Osteocyte (in vitro differentiated cells): ENCODE data around the gene ALS2CL. TPM values are rescaled to one million over a fixed set of nuclear protein-coding genes. Genes with fewer than 3 reads are reported as not detected.

Experiments
- DNase-seq: peaks from one replicate; pipeline ENCODE4 v3.0.0; 2021; ENCODE audit warnings: mixed read lengths; ENCODE audit not compliant: unreplicated experiment; ENCODE audit errors: extremely low spot score
- H3K27ac Mint-ChIP-seq: one replicate; pipeline ENCODE4 v1.8.0; 2021; ENCODE audit warnings: mild to moderate bottlenecking, mixed read lengths; ENCODE audit not compliant: unreplicated experiment
- H3K27me3 Mint-ChIP-seq: one replicate; pipeline ENCODE4 v1.8.0; 2021; ENCODE audit warnings: mixed read lengths; ENCODE audit not compliant: unreplicated experiment
- H3K36me3 Mint-ChIP-seq: one replicate; pipeline ENCODE4 v1.8.0; 2021; ENCODE audit warnings: mixed read lengths; ENCODE audit not compliant: unreplicated experiment
- H3K4me1 Mint-ChIP-seq: one replicate; pipeline ENCODE4 v1.8.0; 2021; ENCODE audit warnings: mixed read lengths; ENCODE audit not compliant: unreplicated experiment
- H3K4me3 Mint-ChIP-seq: one replicate; pipeline ENCODE4 v1.8.0; 2021; ENCODE audit warnings: mild to moderate bottlenecking, moderate library complexity, mixed read lengths; ENCODE audit not compliant: unreplicated experiment
- H3K9me3 Mint-ChIP-seq: one replicate; pipeline ENCODE4 v1.8.0; 2021; ENCODE audit warnings: mixed read lengths; ENCODE audit not compliant: unreplicated experiment
- total RNA-seq: library from RNA; stranded (reverse); gene quantifications from 2 replicates; pipeline ENCODE4 v1.2.1, GENCODE V29; 2021
- TF ChIP-seq, protein P1 (sequence below): fragments of 200-600 bp; sonication (generic); IDR thresholded peaks from 2 replicates; pipeline ENCODE4 v1.5.0; 2021; ENCODE audit warnings: antibody characterized with exemption, mild to moderate bottlenecking, moderate library complexity

The ALS2CL gene
- total RNA-seq, 1 donor from 2014 or later, result 0.99 TPM

DNA sequence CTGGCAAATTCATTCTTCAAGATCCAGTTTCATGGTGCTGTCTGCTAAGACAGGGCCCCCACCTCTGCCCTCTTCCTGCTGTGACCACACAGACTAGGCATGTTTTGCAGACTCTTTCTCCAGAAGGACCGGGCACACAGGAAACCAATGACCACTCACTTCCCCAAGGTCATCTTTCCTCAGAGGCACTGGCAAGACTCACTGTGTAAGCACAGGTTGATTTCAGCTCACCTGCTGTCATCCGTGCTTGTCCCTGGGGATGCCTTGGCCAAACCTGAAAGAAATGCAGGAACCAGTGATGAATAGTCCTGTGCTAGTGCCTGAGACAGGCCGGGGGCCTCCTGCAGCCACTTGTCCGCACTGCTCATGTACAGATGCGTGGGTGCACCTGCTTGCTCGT is 33.5 kb downstream of the ALS2CL start:
- Mint-ChIP-seq H3K27ac (peak overlapping the region; percentile 69), H3K4me3 (no peak overlapping the region), H3K36me3 (no peaks in the 10 kb centered on the region), H3K27me3 (peaks cover 12% of the 10 kb centered on the region), H3K4me1 (peaks cover 64% of the 10 kb centered on the region), H3K9me3 (no peaks in the 10 kb centered on the region)
- DNase-seq, result peak; percentile 57
- TF ChIP-seq, protein P1, sequence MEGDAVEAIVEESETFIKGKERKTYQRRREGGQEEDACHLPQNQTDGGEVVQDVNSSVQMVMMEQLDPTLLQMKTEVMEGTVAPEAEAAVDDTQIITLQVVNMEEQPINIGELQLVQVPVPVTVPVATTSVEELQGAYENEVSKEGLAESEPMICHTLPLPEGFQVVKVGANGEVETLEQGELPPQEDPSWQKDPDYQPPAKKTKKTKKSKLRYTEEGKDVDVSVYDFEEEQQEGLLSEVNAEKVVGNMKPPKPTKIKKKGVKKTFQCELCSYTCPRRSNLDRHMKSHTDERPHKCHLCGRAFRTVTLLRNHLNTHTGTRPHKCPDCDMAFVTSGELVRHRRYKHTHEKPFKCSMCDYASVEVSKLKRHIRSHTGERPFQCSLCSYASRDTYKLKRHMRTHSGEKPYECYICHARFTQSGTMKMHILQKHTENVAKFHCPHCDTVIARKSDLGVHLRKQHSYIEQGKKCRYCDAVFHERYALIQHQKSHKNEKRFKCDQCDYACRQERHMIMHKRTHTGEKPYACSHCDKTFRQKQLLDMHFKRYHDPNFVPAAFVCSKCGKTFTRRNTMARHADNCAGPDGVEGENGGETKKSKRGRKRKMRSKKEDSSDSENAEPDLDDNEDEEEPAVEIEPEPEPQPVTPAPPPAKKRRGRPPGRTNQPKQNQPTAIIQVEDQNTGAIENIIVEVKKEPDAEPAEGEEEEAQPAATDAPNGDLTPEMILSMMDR, result no peak

DNA sequence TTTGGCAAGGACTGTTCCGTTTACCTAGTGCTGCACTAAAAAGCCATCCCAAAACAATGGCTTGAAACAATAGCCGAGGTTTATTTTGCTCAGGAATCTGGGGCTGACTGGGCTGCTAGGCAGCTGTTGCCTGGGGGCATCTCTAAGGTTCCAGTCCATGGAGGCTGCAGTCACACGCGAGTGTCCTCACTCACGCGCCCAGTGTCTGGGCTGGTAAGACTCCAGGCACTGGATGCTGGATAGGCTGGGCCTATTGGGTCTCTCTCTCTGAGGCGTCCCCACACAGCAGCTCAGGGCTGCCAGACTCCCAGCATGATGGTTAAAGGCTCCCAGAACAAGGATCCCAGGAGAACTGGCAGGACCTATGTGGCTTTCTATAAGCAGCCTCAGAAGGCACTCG is 34.2 kb downstream of the ALS2CL start:
- Mint-ChIP-seq H3K36me3 (no peaks in the 10 kb centered on the region), H3K27ac (peak overlapping the region; percentile 69), H3K27me3 (peaks cover 14% of the 10 kb centered on the region), H3K4me3 (peak overlapping the region; percentile 15), H3K4me1 (peaks cover 64% of the 10 kb centered on the region), H3K9me3 (no peaks in the 10 kb centered on the region)
- TF ChIP-seq, protein P1, result no peak
- peak; percentile 88 for DNase-seq

DNA sequence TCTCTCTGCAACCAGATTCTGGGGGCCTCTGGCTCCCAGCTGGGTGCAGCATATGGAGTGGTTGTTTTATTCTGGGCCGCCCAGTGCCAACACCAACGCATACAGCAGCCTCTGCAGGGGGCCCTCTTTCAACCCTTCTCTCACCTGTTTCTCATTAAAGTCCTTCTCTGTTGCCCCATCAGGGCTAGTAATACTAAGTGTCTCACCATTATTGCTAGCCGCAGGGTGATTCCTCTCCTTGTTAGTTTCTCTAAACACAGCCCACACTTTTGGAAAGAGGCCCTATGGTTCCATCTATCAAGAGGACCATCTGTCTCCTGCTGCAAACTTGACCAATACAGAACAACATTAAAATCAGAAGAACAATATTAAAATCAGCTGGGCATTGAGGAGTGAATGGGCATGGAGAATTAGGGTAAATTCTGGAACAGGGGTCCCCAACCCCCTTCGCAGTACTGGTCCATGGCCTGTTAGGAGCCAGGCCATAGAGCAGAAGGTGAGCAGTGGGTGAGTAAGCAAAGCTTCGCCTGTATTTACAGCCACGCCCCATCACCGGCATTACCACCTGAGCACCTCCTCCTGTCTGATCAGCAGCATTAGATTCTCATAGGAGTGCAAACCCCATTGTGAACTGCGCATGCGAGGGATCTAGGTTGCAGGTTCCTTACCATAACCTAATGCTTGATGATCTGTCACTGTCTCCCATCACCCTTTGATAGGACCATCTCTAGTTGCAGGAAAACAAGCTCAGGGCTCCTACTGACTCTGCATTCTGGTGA is 36.5 kb downstream of the ALS2CL start:
- Mint-ChIP-seq H3K4me1 (peaks cover 47% of the 10 kb centered on the region), H3K4me3 (no peak overlapping the region), H3K9me3 (peaks cover 6% of the 10 kb centered on the region), H3K27me3 (peaks cover 15% of the 10 kb centered on the region), H3K27ac (no peak overlapping the region), H3K36me3 (peaks cover 5% of the 10 kb centered on the region)
- peak; percentile 48 for DNase-seq
- TF ChIP-seq, protein P1, result no peak

DNA sequence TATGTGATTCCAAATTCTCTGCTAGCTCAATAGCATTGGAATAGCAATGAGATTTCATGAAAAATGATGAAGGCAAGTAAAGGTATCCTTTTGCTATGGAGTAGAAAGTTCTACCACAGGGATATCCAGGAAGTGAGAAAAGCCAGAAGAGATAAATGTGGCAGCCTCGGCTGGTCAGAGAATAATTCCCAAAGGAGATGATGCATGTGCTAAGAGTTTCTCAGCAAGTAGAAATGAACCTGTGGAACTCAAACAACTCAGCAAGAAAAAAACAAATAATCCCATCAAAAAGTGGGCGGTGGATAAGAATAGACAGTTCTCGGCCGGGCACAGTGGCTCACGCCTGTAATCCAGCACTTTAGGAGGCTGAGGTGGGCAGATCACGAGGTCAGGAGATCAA is 38.2 kb downstream of the ALS2CL start:
- Mint-ChIP-seq H3K9me3 (peaks cover 12% of the 10 kb centered on the region), H3K27ac (no peak overlapping the region), H3K36me3 (peaks cover 5% of the 10 kb centered on the region), H3K4me1 (peaks cover 32% of the 10 kb centered on the region), H3K27me3 (peaks cover 20% of the 10 kb centered on the region), H3K4me3 (no peak overlapping the region)
- peak; percentile 32 for DNase-seq
- TF ChIP-seq, protein P1, result no peak

DNA sequence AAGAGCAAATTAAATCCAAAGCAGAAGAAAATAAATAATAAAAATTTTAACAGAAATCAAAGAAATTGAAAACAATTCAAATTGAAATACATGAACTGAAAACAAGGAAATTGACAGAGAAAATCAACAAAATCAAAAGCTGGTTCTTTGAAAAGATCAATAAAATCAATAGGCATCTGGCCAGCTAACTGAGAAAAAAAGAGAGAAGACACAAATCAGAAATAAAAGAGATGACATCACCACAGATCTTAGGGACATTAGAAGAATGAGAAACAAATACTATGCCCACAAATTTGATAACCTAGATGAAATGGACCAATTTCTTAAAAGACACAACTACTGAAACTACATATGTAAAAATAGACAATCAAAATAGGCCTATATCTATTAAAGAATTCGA is 42.4 kb downstream of the ALS2CL start:
- TF ChIP-seq, protein P1, result no peak
- peaks cover 12% of the 10 kb centered on the region for H3K9me3 Mint-ChIP-seq
- peaks cover 17% of the 10 kb centered on the region for H3K27me3 Mint-ChIP-seq
- H3K27ac Mint-ChIP-seq, result no peak overlapping the region
- H3K4me1 Mint-ChIP-seq, result peaks cover 3% of the 10 kb centered on the region
- H3K4me3 Mint-ChIP-seq, result no peak overlapping the region
- H3K36me3 Mint-ChIP-seq, result peaks cover 5% of the 10 kb centered on the region
- DNase-seq, result no peak
